ENCODE results near the gene ANKRD10. TPM values are rescaled to one million over a fixed set of nuclear protein-coding genes. Genes with fewer than 3 reads are reported as not detected.

The ANKRD10 gene
- total RNA-seq, 1 experiment from 2014 or later = 159 TPM

- no peak overlapping the region for H3K4ac ChIP-seq (ENCODE audit: low read depth, low read length)
- H3K9ac ChIP-seq (ENCODE audit: extremely low read depth, insufficient read length, low read length) = no peak overlapping the region
- no peak overlapping the region for H3K4me2 ChIP-seq (ENCODE audit: insufficient read depth, insufficient read length, low read length)
- Mint-ChIP-seq H3K4me3 (no peak overlapping the region), H3K9me3 (no peaks in the 10 kb centered on the region), H3K27ac (no peak overlapping the region), H3K36me3 (ENCODE audit: insufficient read depth in 1 of 3, low read depth in 3 of 3) (no peaks in the 10 kb centered on the region), H3K4me1 (peaks cover 0 to 3% of the 10 kb centered on the region in 2 experiments; a peak in 2 of 4 replicates), H3K27me3 (ENCODE audit: low read depth) (no peaks in the 10 kb centered on the region; the same call in none of the 2 replicates)
- H2BK20ac ChIP-seq (ENCODE audit: low read depth, low read length, poor library complexity, severe bottlenecking) = no peak overlapping the region
- H3K18ac ChIP-seq (ENCODE audit: insufficient read length, low read depth, low read length) = no peak overlapping the region
- no peak overlapping the region for H2BK12ac ChIP-seq (ENCODE audit: insufficient read length, low read depth, low read length)
- H2AK5ac ChIP-seq (ENCODE audit: insufficient read length, low read length) = no peak overlapping the region
- no peaks in the 10 kb centered on the region for H3K27me3 ChIP-seq (ENCODE audit: insufficient read depth, low read length)
- no peak overlapping the region for H3K56ac ChIP-seq (ENCODE audit: insufficient read length, low read depth, low read length)
- no peak overlapping the region for H3K14ac ChIP-seq (ENCODE audit: insufficient read depth, low read length)
- no peak overlapping the region for H2BK15ac ChIP-seq (ENCODE audit: low read depth, low read length)
- no peaks in the 10 kb centered on the region for H3K79me2 ChIP-seq (ENCODE audit: insufficient read depth, low read length)
- no peak for TF ChIP-seq CTCF (conservative IDR thresholded peaks at IDR 0.05)
- no peaks in the 10 kb centered on the region for H4K20me1 ChIP-seq (ENCODE audit: control insufficient read depth, insufficient read depth, insufficient read length)
- H4K8ac ChIP-seq (replicated peaks; ENCODE audit: insufficient read length, low read depth, low read length) = no peak overlapping the region
- no peaks in the 10 kb centered on the region for H3K4me1 ChIP-seq (ENCODE audit: insufficient read depth, low read length)
- no CpG with 5 or more reads among the region's 9 CpGs for WGBS (ENCODE audit: extremely low coverage, insufficient read length, low lambda C conversion rate)
- no peak overlapping the region for H2BK5ac ChIP-seq (ENCODE audit: insufficient read length, low read length)
- no peak for DNase-seq
- H3T11ph ChIP-seq (ENCODE audit: low read length) = no peak overlapping the region
- H3K23ac ChIP-seq (ENCODE audit: insufficient read length, low read depth, low read length) = no peak overlapping the region
- no peak overlapping the region for H4K5ac ChIP-seq (ENCODE audit: insufficient read length, low read depth, low read length)
- no peaks in the 10 kb centered on the region for H3K23me2 ChIP-seq (ENCODE audit: insufficient read length, low read depth, low read length, poor library complexity, severe bottlenecking)
- no peak overlapping the region for H2BK120ac ChIP-seq (ENCODE audit: low read depth, low read length, poor library complexity, severe bottlenecking)
- no peak overlapping the region for H3K27ac ChIP-seq (ENCODE audit: insufficient read length, low read depth, low read length)
- H3K9me3 ChIP-seq (ENCODE audit: control insufficient read depth, low read depth, low read length) = no peaks in the 10 kb centered on the region
- H3K79me1 ChIP-seq (ENCODE audit: insufficient read depth, low read depth, low read length, poor library complexity, severe bottlenecking) = no peaks in the 10 kb centered on the region
- H4K91ac ChIP-seq (ENCODE audit: insufficient read length, low read depth, low read length) = no peak overlapping the region
- H2AFZ ChIP-seq (ENCODE audit: low read length) = no peak overlapping the region
These were observed 86.2 kb downstream of the ANKRD10 start for GRCh38 chr13:110828705-110829104.

Other genes with a start within 250 kb of the ANKRD10 start
- 41.9 and 46.3 TPM in 2 replicates for gene CARS2, start 209.0 kb downstream of the ANKRD10 start, total RNA-seq (2021)
- 17.3 and 18.7 TPM in 2 replicates for gene ING1, start 201.4 kb downstream of the ANKRD10 start, total RNA-seq (2021)
- 50.9 and 51.9 TPM in 2 replicates for gene ARHGEF7, start 200.2 kb upstream of the ANKRD10 start, total RNA-seq (2021)